Neural crest cell (in vitro differentiated cells): ENCODE data around the gene FBXW7. TPM values are rescaled to one million over a fixed set of nuclear protein-coding genes. Genes with fewer than 3 reads are reported as not detected.
A peak's percentile ranks its signal among the peaks of the same experiment; 100 is the strongest.

ENCODE experiments used
- DNase-seq: peaks from one replicate; pipeline ENCODE4 v3.0.0; 2021; ENCODE audit warnings: low read depth, mixed read lengths, low spot score
- H3K27ac Mint-ChIP-seq: one replicate; pipeline ENCODE4 v1.8.0; 2021; ENCODE audit warnings: mild to moderate bottlenecking, mixed read lengths; ENCODE audit not compliant: unreplicated experiment
- H3K27me3 Mint-ChIP-seq: 2 replicates; pipeline ENCODE4 v1.8.0; 2021; ENCODE audit warnings: low read depth, mild to moderate bottlenecking, mixed read lengths
- H3K36me3 Mint-ChIP-seq: 2 replicates; pipeline ENCODE4 v1.8.0; 2021; ENCODE audit warnings: low read depth, mild to moderate bottlenecking, mixed read lengths
- H3K4me1 Mint-ChIP-seq: 2 replicates; pipeline ENCODE4 v1.8.0; 2021; ENCODE audit warnings: mixed read lengths
- H3K4me3 Mint-ChIP-seq: one replicate; pipeline ENCODE4 v1.8.0; 2021; ENCODE audit warnings: mild to moderate bottlenecking, mixed read lengths
- H3K9me3 Mint-ChIP-seq: 2 replicates; pipeline ENCODE4 v1.8.0; 2021; ENCODE audit warnings: mixed read lengths
- total RNA-seq: library from RNA; stranded (reverse); gene quantifications from 2 replicates; pipeline ENCODE4 v1.2.1, GENCODE V29; 2021
- TF ChIP-seq, protein P1 (sequence below): fragments of 200-600 bp; sonication (generic); conservative IDR thresholded peaks from 2 replicates; pipeline ENCODE4 v1.5.0; 2021; ENCODE audit warnings: antibody characterized with exemption, mild to moderate bottlenecking

The FBXW7 gene
- total RNA-seq, 1 donor from 2014 or later: 33.4 TPM

DNA sequence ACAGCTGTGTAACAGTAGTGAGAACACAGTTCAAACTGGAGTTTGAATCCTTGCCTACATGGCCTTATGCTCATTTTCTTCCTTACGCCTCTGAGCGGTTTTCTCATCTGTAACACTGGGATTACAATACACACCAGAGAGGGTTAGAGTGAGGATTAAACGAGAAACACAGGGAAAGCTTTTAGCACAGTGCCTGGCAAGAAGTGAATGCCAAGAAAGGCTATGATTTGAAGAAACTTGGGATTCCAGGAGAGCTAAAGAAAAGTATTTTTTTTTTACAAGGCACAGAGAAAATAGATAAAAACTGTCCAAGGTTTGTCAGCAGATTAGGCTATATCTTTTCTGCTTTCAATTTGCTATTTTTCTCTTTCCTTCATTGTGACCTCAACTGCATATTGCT lies 246.4 kb downstream of the FBXW7 start:
- Mint-ChIP-seq H3K4me3 (no peak overlapping the region), H3K4me1 (peaks cover 5% of the 10 kb centered on the region), H3K27me3 (no peaks in the 10 kb centered on the region), H3K27ac (no peak overlapping the region), H3K36me3 (no peaks in the 10 kb centered on the region), H3K9me3 (no peaks in the 10 kb centered on the region)
- TF ChIP-seq, protein P1, sequence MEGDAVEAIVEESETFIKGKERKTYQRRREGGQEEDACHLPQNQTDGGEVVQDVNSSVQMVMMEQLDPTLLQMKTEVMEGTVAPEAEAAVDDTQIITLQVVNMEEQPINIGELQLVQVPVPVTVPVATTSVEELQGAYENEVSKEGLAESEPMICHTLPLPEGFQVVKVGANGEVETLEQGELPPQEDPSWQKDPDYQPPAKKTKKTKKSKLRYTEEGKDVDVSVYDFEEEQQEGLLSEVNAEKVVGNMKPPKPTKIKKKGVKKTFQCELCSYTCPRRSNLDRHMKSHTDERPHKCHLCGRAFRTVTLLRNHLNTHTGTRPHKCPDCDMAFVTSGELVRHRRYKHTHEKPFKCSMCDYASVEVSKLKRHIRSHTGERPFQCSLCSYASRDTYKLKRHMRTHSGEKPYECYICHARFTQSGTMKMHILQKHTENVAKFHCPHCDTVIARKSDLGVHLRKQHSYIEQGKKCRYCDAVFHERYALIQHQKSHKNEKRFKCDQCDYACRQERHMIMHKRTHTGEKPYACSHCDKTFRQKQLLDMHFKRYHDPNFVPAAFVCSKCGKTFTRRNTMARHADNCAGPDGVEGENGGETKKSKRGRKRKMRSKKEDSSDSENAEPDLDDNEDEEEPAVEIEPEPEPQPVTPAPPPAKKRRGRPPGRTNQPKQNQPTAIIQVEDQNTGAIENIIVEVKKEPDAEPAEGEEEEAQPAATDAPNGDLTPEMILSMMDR: no peak
- DNase-seq: no peak

DNA sequence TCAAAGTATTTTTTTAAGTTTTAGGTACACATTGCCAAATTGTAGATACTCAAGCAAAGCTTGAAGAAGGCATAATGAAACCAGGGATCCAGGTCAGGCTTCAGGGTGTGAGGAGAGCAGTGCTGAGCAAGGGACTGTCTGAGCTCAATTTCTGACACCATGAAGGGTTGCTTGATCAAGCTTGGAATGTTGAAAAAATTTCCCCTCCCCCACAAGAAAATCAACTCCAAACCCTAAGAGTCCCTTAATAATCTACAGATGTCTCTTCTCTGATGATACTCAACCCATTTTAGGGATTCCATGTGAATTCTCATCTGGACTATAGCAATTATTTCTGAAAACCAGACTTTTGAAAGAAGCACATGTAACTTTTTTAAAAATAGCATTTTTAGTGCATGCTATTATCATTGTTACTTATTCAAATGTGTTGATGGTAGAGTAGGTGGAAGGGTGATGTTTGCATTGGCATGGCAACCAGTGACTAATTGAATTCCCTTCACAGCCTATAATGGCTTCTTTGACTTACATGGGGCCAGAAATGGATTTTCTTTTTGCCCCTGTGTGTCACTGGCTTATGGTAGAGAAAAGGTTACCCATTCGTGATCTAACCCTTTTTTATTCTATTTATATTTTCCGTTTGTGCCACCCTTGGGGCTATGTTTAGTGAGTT lies 252.0 kb downstream of the FBXW7 start:
- no peak for DNase-seq
- no peaks in the 10 kb centered on the region for H3K27me3 Mint-ChIP-seq
- no peak overlapping the region for H3K27ac Mint-ChIP-seq
- TF ChIP-seq, protein P1: no peak
- H3K4me1 Mint-ChIP-seq: no peaks in the 10 kb centered on the region
- H3K36me3 Mint-ChIP-seq: no peaks in the 10 kb centered on the region
- no peak overlapping the region for H3K4me3 Mint-ChIP-seq
- H3K9me3 Mint-ChIP-seq: no peaks in the 10 kb centered on the region

DNA sequence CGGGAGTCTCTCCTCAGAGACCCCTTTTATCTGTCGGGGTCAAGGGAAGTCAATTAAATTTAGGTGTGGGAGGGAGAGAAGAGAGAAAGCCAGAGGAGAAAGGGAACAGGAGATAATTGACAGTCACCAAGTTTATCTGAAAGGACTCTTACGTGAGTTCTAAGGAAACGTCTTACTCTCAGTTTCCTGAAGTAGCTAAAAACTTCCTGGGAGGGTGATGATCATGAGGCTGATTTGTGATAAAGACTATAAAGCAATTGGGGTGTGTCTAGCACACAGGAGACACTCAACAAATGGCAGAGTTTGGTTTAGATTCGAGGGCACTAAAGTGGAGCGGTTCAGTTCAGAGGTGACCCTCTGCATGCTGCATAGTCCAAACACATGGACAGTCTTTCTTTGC lies 254.1 kb downstream of the FBXW7 start:
- Mint-ChIP-seq H3K27me3 (no peaks in the 10 kb centered on the region), H3K4me3 (no peak overlapping the region), H3K27ac (no peak overlapping the region), H3K36me3 (no peaks in the 10 kb centered on the region), H3K4me1 (no peaks in the 10 kb centered on the region), H3K9me3 (no peaks in the 10 kb centered on the region)
- TF ChIP-seq, protein P1: no peak
- DNase-seq: no peak

DNA sequence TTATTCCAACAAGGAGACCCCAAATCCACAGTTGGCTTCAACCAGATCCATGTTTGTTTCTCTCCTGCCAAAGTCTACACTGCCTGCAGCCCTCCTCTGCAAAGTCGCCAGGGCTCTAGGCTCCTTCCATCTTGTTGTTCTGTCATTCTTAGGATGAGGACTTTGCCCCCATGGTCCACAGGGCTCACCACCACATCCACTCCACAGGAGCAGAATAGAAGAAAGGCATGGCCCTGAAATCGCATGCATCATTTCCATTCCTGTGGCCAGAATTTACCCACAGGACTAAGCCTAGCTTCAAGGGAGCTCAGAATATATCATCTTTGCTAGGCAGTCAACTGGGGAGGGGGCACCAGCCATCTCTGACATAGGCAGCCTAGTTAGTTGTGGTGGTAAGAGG lies 254.7 kb downstream of the FBXW7 start:
- no peak overlapping the region for H3K4me3 Mint-ChIP-seq
- no peaks in the 10 kb centered on the region for H3K9me3 Mint-ChIP-seq
- TF ChIP-seq, protein P1: no peak
- H3K4me1 Mint-ChIP-seq: no peaks in the 10 kb centered on the region
- DNase-seq: no peak
- no peaks in the 10 kb centered on the region for H3K36me3 Mint-ChIP-seq
- H3K27me3 Mint-ChIP-seq: no peaks in the 10 kb centered on the region
- H3K27ac Mint-ChIP-seq: no peak overlapping the region

DNA sequence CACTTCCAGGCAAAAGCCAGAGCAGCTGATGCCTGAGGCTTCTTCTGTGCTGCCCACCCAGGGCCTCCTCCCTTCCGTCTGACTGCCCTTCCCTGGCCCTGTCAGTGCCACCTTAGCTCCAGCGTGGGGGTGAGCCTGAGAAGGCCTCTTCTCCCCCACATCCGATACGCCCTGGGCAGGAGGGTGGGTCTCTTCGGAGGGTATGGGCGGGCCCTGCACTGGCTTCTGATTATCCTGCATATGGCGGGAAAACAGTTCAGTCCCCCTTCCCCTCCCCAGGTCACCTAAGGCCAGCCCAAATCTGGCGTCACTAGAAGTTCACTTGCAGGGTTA lies 256.7 kb downstream of the FBXW7 start:
- no peaks in the 10 kb centered on the region for H3K4me1 Mint-ChIP-seq
- peak overlapping the region; percentile 83 for H3K27ac Mint-ChIP-seq
- DNase-seq: no peak
- TF ChIP-seq, protein P1: no peak
- H3K4me3 Mint-ChIP-seq: no peak overlapping the region
- no peaks in the 10 kb centered on the region for H3K36me3 Mint-ChIP-seq
- H3K27me3 Mint-ChIP-seq: no peaks in the 10 kb centered on the region
- H3K9me3 Mint-ChIP-seq: no peaks in the 10 kb centered on the region
